Psoas muscle (tissue), 8 donors: ENCODE data around the gene PAPSS2. TPM values are rescaled to one million over a fixed set of nuclear protein-coding genes. Genes with fewer than 3 reads are reported as not detected.

Source experiments
- ATAC-seq, 4 donors: fragments of 200-7000 bp; cut with Tn5 transposase; one replicate each; pipeline ENCODE4 v1.9.1; 2020; ENCODE audit warnings: moderate library complexity in 3 of 4, mild to moderate bottlenecking in 2 of 4
- DNase-seq, 2 donors: peaks; one replicate each; pipeline ENCODE4 v3.0.0-alpha.2; 2020
- H3K27ac ChIP-seq: fragments of 200-600 bp; one replicate; pipeline ENCODE4 v1.8.0; 2022
- H3K27me3 ChIP-seq, 3 donors: fragments of 200-600 bp in 1 of 3; one replicate each; pipeline versions ENCODE4 v1.6.1 to v1.8.0; 2013 to 2022; ENCODE audit warnings: low read length in 2 of 3, mild to moderate bottlenecking in 2 of 3, moderate library complexity in 1 of 3; ENCODE audit not compliant: insufficient read depth in 3 of 3
- H3K36me3 ChIP-seq, 2 donors: fragments of 200-600 bp in 1 of 2; one replicate each; pipeline versions ENCODE4 v1.6.1 to v1.8.0; 2013 to 2022; ENCODE audit warnings: low read depth in 1 of 2, mild to moderate bottlenecking in 1 of 2, moderate library complexity in 1 of 2; ENCODE audit not compliant: insufficient read depth in 1 of 2
- H3K4me1 ChIP-seq: fragments of 200-600 bp; one replicate; pipeline ENCODE4 v1.8.0; 2022
- H3K4me3 ChIP-seq: fragments of 200-600 bp; one replicate; pipeline ENCODE4 v1.8.0; 2022; ENCODE audit warnings: mild to moderate bottlenecking
- H3K9me3 ChIP-seq: fragments of 200-600 bp; one replicate; pipeline ENCODE4 v1.8.0; 2022
- CTCF ChIP-seq: fragments of 200-600 bp; IDR thresholded peaks from one replicate; pipeline ENCODE4 v1.8.0; 2022; ENCODE audit warnings: antibody characterized with exemption
- WGBS, 3 donors: extraction: QIAGEN DNeasy Blood & Tissue Kit; methylation state at CpG; one replicate each; pipeline versions ENCODE4 v1.1.6 to v1.1.7; 2013; 5-methylcytosine and 5-hydroxymethylcytosine counted together
- intact Hi-C, 2 donors: fragments of 100-400 bp; cut with DNase I; formaldehyde crosslinking; loops; one replicate each; pipeline versions ENCODE4 v1.11.0 to v1.14.2; 2022
- polyA plus RNA-seq, 3 donors: library from polyadenylated mRNA; stranded (reverse); fragments of 200-250 nt; gene quantifications; one replicate each; pipeline ENCODE4 v1.2.3, GENCODE V29; 2013
- total RNA-seq, 4 donors: library from RNA; stranded (reverse); fragmentation: NEBNext Ultra II Directional in 2 of 4; extraction: Animal tissue kit (Norgen Biotek cat#: 25700) in 2 of 4; gene quantifications; one replicate each; pipeline versions ENCODE4 v1.2.1 to v1.2.4, GENCODE V29; 2021 to 2023
- donor health status: healthy with polysubstance abuse.
- donor health status: DM: no; HTN: no; CAD: no; lungs with moderate emphysema.
- donor health status: Bipolar disorder and iron deficiency.
- donor health status: healthy.
- donor health status: DM: yes; HTN: yes; CAD: no.
- donor health status: DM: no; HTN: no; CAD: no.
- donor health status: DM: no; HTN: no; CAD: no.
- donor health status: DM: yes; HTN: yes; CAD: no.

PAPSS2 gene
- total and polyA plus RNA-seq, 7 donors = 2.0 to 11.0 (median 3.8) TPM

GRCh38 chr10:87776328-87776727 lies 116.7 kb downstream of the PAPSS2 start:
- TF ChIP-seq CTCF = no peak
- Histone ChIP-seq H3K27me3 (no peaks in the 10 kb centered on the region), H3K36me3 (peaks cover 3 to 44% of the 10 kb centered on the region in 2 donors), H3K4me3 (no peak overlapping the region), H3K27ac (no peak overlapping the region), H3K9me3 (no peaks in the 10 kb centered on the region), H3K4me1 (no peaks in the 10 kb centered on the region)
- WGBS, 3 donors = 97 to 98% (median 97%) methylated on average over 6 of the region's 6 CpGs
- intact Hi-C loops = loop anchor here in 1 of 2 donors (10.0 kb wide), 1 partner anchor 242 kb away; no protein-coding TSS in a partner anchor
- no peak for DNase-seq
- ATAC-seq = no peak

GRCh38 chr10:87781545-87781944 lies 121.9 kb downstream of the PAPSS2 start:
- WGBS, 3 donors = 97 to 99% (median 97%) methylated on average over 2 of the region's 2 CpGs
- no peaks in the 10 kb centered on the region for H3K9me3 ChIP-seq
- DNase-seq (no peak), ATAC-seq (no peak)
- no peak overlapping the region for H3K4me3 ChIP-seq
- intact Hi-C loops = no loop called here
- no peak overlapping the region for H3K27ac ChIP-seq
- no peaks in the 10 kb centered on the region for H3K27me3 ChIP-seq
- TF ChIP-seq CTCF = no peak
- peaks cover 3 to 49% of the 10 kb centered on the region in 2 donors for H3K36me3 ChIP-seq
- H3K4me1 ChIP-seq = no peaks in the 10 kb centered on the region

DNA sequence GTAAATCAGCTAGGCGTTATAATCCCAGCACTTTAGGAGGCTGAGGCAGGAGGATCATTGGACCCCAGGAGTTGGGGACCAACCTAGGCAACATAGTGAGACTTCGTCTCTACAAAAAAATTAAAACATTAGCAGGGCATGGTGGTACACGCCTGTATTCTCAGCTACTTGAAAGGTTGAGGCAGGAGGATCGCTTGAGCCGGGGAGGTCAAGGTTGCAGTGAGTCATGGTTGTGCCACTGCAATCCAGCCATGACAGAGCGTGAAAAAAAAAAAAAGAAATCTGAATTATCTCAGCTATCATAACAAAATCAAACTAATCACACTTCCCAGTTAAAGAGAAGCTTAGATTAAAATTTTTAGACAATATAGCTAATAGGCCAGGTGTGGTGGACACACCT lies 123.0 kb downstream of the PAPSS2 start:
- no peak for TF ChIP-seq CTCF
- Histone ChIP-seq H3K36me3 (peaks cover 3 to 52% of the 10 kb centered on the region in 2 donors), H3K27ac (no peak overlapping the region), H3K4me3 (no peak overlapping the region), H3K4me1 (no peaks in the 10 kb centered on the region), H3K27me3 (no peaks in the 10 kb centered on the region), H3K9me3 (no peaks in the 10 kb centered on the region)
- DNase-seq (no peak), ATAC-seq (no peak)
- WGBS, 3 donors = 96 to 97% (median 97%) methylated on average over 6 of the region's 6 CpGs
- intact Hi-C loops = no loop called here

- 98 to 99% (median 98%) methylated on average over 7 of the region's 7 CpGs for WGBS, 3 donors
- H3K4me3 ChIP-seq = no peak overlapping the region
- no peak overlapping the region for H3K27ac ChIP-seq
- no peaks in the 10 kb centered on the region for H3K4me1 ChIP-seq
- intact Hi-C loops = no loop called here
- H3K27me3 ChIP-seq = no peaks in the 10 kb centered on the region
- peaks cover 0 to 59% of the 10 kb centered on the region in 2 donors for H3K36me3 ChIP-seq
- no peak for ATAC-seq
- no peak for TF ChIP-seq CTCF
- no peaks in the 10 kb centered on the region for H3K9me3 ChIP-seq
- no peak for DNase-seq
Observed at GRCh38 chr10:87786421-87786820, 126.7 kb downstream of the PAPSS2 start.

DNA sequence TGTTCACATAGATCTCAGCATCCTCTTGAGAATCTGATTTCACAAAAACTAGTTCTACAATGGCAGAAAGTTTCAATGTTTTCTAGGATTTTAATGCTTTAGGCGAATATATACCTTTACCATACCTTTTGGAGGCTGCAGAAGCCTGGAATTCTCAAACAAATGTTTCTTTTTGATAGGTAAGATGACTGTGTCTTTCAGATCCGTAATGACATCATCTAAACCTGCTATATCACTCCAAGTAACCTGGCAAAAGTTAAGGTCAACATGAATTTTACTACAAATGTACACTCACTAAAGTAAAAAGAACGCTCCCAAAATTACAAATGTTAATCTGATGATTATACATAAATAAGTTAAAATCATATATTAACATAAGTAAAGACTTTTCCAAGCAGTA lies 130.5 kb downstream of the PAPSS2 start:
- H3K27me3 ChIP-seq = no peaks in the 10 kb centered on the region
- peaks cover 3% of the 10 kb centered on the region for H3K4me1 ChIP-seq
- no peak for TF ChIP-seq CTCF
- no peak for ATAC-seq
- no peak overlapping the region for H3K4me3 ChIP-seq
- WGBS, 3 donors = 83 to 98% (median 96%) methylated on average over 3 of the region's 3 CpGs
- intact Hi-C loops = no loop called here
- DNase-seq = no peak
- peaks cover 2 to 39% of the 10 kb centered on the region in 2 donors for H3K36me3 ChIP-seq
- no peak overlapping the region for H3K27ac ChIP-seq
- H3K9me3 ChIP-seq = no peaks in the 10 kb centered on the region
